UCSD-AML1 (cell line): ENCODE data around the gene NBPF6.
"Not testable (repeated sequence)": the region's sequence is repeated elsewhere in the genome, so short reads cannot be mapped to it uniquely, and the experiment has no call there.

ENCODE experiments used
- DNase-seq: peaks from one replicate; lab custom pipeline; 2025; ENCODE audit not compliant: unreplicated experiment; lab: John Stamatoyannopoulos, UW

NBPF6 gene, protein sequence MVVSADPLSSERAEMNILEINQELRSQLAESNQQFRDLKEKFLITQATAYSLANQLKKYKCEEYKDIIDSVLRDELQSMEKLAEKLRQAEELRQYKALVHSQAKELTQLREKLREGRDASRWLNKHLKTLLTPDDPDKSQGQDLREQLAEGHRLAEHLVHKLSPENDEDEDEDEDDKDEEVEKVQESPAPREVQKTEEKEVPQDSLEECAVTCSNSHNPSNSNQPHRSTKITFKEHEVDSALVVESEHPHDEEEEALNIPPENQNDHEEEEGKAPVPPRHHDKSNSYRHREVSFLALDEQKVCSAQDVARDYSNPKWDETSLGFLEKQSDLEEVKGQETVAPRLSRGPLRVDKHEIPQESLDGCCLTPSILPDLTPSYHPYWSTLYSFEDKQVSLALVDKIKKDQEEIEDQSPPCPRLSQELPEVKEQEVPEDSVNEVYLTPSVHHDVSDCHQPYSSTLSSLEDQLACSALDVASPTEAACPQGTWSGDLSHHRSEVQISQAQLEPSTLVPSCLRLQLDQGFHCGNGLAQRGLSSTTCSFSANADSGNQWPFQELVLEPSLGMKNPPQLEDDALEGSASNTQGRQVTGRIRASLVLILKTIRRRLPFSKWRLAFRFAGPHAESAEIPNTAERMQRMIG

DNA sequence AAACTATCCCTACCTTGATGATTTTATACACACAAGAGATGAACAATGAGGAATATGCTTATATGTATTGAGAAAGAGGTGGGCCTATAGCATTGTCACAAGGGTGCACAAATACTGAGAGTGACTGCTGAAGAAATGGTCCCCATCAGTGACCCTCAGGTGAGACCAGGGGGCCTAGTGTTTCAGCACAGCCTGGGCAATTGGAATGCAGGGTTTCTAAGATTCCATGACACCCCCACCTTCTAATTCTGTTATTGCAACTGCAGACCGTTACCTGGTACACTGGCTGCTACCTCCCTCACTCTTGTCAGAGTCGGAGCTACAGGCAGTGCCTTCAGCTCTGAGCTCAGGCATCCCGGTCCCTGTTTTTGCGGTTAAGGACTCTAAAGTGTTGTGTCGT is at the start of gene NBPF6:
TSS of gene NBPF6 (plus strand) at position 301 of the 400 bp plus-strand sequence. CDS start 259 bp downstream, outside the sequence.
- DNase-seq, result not testable (repeated sequence)

DNA sequence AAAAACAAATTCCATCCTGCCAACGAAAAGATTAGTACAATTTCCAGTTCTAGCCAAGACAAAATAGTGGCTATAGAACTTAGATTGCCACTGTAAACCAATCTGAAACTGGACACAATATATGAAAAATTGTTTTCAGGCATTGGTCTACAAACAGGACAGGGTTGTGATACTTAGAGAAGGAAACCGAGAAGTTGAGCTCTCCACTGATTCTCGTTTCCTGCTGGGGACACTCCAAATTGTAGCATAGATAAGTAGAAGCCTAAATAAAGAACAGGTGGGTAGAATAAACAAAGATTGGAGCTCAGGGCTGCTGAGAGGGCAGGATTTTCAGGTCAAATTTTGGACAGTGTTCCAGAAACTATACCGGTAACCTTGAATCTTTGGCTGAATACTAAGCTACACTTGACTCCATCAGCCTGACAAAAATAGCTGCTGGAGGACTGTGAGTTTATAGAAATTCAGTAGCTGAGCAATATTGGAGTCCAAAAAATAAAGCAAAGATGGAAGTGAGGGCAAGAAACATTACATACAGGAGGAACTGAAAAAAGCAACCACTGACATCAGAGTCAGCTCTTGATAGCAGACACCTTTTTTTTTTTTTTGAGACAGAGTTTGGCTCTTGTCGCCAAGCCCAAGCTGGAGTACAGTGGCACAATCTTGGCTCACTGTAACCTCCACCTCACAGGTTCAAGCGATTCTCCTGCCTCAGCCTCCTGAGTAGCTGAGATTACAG is 38.9 kb upstream of the NBPF6 start:
- not testable (repeated sequence) for DNase-seq

DNA sequence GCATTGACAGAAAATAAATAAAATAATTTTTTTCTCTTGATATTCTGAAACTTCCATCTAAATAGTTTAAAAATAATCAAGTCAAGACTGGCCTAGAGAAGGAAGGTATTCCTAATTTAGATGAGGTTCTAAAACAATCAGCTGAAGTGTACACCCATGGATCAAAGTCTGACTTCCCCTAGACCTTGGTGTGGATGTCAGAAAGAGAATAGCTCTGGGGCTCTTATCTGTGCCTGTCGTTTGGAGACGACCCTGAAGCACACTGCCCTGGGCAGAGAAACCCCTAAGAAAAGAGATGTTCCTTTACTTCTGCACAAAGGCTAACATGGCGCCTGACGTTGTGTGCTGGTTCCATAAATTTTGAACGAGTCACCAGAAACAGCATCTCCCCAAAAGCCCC is 30.0 kb upstream of the NBPF6 start:
- DNase-seq, result not testable (repeated sequence)

DNA sequence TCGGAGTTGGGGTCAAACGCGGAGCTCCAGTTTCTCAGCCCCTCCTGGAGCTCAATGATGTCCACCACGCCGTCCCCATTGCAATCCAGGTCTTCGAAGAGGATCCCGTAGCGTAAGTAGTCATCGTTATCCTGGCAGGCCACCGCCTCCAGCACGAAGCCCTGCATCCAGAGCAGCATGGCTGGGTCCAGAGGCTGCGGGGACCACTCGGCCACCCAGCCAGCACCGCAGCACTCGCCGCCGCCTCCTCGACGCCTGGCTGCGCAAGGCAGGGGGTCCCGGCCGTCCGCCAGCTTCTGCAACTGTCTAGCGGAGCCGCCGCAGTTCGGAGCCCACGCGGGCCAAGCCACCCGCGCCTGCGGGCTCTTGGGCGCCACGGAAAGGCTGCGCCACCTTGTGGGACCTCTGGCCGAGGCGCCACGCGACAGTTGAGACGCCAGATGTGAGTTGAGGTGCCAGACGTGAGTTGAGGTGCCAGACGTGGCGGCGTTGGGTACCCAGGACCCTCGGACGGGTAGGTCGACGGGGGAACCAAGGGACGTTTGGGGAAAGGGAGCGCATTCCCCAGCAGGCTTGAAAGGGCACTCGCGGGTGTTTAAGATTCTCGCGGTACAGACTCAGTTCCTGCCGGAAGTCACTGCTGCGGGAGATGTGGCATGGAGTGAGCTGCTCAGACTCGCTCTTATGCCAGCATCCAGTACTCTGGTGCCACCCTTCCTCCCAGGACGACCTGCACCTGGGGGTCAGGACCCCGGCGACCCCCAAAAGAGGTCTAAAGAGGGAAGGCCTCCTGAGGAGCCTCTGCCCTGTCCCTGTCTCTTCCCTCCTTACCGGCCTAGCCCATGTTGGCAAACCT is 28.9 kb upstream of the NBPF6 start:
- not testable (repeated sequence) for DNase-seq

DNA sequence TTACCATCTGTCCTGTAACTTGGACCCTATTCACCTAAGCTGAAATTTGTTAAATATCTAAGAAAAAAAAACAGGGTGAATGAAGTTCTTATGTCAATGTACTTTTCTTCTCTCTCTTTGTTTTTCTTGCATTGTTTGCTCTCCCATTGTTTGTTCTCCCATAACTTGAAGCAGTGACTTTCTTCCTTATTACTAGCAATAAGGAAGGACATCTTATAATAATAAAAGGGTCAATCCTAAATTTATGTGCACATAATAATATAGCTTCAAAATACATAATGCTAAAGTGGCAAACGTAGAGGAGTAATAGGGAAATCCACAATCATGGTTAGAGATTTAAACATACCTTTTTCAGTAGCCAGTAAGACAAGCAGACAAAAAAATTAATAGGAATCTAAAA is 23.3 kb upstream of the NBPF6 start:
- DNase-seq, result not testable (repeated sequence)

DNA sequence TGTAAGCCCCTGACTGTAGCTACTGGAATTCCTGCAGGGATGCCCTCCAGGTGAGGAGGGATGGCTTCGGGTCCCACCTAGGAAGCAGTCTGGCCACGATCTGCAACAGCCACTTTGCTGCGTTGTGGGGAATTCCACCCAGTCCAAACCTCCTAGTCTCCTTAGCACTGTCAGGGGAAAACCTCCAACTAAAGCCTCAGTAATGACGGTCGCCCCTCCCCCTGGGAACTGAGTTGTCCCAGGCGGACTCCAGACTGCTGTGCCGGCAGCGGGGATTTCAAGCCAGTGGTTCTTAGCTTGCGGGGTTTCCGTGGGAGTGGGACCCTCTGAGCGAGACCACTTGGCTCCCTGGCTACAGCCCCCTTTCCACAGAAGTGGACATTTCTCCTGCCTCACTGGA is 18.1 kb upstream of the NBPF6 start:
- not testable (repeated sequence) for DNase-seq

DNA sequence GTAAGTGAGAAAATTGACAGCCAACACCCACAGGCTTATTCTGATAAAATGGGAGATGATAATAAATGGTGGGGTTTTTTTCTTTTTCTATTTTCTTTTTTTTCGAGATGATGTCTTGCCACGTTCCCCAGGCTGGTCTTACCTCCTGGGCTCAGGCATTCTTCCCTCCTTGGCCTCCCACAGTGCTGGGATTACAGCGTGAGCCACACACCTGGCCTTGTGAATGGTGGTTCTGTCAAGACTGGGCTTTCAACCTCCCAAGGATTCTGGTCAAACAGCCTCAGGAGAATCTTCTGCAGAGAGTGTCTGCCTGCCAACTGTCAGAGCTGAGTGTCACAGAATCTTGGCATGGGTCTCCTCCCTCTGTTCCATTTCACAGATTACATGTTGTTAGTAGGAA is 16.7 kb upstream of the NBPF6 start:
- not testable (repeated sequence) for DNase-seq

DNA sequence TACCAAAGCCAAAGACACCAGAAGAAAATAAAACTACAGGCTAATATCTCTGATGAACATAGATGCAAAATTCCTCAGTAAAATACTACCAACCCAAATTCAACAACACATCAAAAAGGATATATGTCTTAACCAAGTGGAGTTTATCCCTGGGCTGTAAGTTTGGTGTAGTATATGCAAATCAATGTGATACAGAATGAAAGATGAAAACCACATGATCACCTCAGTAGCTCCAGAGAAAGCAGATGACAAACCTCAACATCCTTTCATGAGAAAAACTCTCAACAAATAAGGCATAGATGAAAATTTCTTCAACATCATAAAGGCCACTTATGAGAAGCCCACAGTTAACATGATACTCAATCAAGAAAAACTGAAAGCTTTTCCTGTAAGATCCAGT is 11.6 kb upstream of the NBPF6 start:
- DNase-seq, result not testable (repeated sequence)

DNA sequence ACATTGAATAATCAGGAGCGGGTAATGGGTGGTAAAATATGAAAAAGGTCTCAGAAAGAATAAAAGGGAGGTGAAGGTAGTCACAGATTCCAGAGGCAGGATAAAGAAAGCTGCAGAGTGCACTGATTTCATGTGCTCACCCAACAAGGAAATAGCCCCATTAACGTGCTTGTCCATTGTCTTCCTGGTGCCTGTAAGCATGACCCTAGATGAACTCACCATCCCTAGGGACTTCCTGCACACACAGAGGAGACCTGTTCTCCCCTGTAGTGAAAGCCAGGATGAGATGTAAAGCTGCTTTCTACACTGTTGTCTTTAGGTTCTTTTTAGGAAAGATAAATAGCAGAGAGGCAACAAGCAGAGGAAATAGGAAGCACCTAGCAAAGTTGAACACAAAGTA is 4.4 kb downstream of the NBPF6 start:
- not testable (repeated sequence) for DNase-seq

DNA sequence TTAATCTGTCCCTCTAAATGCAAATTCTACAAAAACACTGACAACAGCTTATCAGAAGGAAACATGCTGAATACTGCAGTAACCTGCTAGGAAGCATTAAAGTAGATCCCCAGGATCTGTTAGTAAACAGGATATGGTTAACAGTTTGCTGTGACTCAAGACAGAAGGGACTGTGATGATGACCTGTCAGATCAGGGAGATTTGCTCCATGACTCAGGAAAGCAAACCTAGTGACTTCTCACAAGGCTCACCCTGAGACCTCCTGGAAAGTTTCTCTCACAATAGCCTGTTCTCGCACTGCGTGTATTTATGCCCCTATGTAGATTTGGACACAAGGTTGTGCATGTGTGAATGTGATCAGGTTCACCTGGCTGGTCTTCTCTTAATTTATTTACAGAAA is 8.5 kb downstream of the NBPF6 start:
- not testable (repeated sequence) for DNase-seq

DNA sequence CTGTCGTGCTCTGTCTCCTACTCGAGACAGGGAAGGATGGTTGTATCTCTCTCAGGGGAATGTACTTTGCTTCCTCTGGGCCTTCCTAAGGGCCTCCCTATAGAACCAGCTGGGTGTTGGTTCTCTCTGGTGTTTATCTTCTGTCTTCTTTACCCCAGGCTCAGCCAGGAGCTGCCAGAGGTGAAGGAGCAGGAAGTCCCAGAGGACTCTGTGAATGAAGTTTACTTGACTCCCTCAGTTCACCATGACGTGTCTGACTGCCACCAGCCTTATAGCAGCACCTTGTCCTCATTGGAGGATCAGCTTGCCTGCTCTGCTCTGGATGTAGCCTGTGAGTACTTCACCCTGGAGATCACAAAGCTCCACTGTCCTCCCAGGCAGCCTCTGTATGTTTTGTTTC is 11.6 kb downstream of the NBPF6 start:
- not testable (repeated sequence) for DNase-seq

DNA sequence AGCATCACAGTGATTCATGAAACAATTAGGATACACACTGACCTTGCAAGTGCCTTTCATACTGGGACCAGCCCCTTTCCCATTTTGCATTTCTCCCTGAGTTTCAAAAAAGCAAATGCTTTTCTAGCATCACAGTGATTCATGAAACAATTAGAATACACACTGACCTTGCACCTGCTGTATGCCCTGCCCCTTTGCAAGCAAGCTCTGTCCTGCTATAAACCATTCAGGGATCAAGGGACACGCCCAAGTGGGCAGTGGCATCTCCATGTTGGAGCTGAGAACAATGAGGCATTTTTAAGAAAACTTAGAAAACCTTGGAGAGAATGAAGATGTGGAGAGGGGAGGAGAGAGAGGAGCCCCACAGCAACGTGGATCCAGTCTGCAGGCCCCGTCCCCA is 13.8 kb downstream of the NBPF6 start:
- not testable (repeated sequence) for DNase-seq

DNA sequence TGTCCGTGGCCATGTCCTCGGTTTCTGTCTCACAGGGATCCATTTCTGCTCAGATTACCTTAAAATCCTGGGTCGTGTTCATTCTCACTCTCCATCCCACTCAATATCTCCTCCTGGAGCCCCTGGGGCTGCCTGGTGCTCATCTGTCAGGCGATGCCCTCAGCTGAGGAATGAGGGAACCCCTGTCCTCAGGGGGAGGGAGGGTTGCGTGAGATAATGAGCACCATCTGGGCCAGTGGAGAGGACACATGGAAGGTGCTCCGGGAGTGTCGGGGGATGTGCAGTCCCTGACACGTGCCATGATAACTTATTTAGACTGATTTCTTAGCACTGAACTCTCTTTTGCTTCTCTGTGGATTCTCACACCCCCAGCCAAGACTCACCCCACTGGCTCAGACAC is 16.0 kb downstream of the NBPF6 start:
- DNase-seq, result not testable (repeated sequence)

DNA sequence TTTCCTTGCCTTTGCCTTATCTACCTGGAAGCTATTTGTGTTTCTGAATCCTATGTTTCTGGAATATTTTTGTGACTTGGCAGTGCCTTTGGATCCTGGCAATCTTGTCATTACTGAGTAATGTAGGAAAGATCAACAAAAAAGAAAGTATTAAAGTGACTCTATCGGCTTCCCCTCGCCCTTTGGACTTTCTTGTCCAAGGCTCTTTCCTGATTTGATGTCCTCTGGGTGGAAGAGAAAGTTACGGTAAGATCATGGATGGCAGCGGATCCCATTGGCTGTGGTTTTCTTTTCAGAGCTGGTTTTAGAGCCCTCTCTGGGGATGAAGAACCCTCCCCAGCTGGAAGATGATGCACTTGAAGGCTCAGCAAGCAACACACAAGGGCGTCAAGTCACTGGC is 17.0 kb downstream of the NBPF6 start:
- not testable (repeated sequence) for DNase-seq

DNA sequence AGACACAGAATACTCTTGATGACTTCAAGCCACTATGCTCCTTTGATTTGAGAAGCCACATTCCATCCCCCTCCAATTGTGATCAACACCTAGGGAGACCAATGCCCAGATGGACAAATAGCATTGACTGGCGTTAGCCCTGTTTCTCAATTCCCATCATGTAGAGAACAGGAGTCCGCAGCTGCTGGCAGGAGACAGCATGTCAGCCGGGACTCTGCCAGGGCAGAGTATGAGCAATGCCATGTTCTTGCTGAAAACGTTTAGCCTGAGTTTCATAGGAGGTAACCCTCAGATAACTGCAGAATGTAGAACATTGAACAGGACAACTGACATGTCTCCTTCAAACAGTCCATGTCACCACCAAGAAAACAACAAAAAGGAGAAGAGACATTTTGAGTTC is 20.6 kb downstream of the NBPF6 start:
- DNase-seq, result not testable (repeated sequence)

DNA sequence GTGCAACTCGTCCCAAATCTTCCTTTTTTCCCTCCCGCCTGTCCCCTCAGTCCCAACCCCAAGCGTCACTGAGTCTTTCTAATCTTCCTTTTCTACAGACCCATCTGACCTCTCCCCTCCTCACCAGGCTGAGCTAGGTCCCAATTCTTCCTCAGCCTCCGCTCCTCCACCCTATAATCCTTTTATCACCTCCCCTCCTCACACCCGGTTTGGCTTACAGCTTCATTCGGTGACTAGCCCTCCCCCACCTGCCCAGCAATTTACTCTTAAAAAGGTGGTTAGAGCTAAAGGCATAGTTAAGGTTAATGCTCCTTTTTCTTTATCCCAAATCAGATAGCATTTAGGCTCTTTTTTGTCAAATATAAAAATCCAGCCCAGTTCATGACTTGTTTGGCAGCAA is 24.4 kb downstream of the NBPF6 start:
- not testable (repeated sequence) for DNase-seq

DNA sequence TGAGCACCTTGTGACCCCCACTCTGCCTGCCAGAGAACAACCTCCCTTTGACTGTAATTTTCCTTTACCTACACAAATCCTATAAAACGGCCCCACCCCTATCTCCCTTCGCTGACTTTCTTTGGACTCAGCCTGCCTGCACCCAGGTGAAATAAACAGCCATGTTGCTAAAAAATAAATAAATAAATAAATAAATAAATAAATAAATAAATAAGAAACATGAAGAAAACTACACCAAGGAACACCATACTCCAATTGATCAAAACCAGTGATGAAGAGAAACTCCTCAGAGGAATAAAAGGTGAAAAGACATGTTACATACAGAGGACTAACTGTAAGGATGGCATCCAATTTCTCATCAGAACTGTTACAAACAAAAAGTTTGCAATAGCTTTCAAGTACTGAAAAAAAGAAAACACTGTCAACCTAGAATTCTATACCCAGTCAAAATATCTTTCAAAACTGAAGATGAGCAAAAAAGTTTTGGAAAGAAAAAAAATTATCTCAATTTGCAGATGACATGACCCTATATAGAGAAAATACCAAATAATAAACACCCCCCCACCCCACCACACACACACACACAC is 28.4 kb downstream of the NBPF6 start:
- DNase-seq, result no peak

DNA sequence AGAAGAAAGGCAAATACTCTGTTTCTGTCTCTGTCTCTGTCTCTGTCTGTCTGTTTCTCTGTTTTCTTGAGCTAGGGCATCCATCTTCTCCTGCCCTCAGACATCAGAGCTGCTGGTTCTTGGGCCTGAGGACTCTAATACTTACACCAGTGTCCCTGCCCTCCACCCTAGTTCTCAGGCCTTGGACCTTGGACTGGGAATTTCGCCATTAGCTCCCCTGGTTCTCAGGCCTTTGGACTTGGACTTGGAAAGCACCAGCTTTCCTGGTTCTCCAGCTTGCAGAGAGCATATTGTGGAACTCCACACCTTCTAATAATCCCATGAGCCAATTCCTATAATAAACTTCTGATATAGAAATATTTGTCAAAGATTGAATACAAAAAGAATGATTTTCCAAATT is 32.6 kb downstream of the NBPF6 start:
- DNase-seq, result no peak

DNA sequence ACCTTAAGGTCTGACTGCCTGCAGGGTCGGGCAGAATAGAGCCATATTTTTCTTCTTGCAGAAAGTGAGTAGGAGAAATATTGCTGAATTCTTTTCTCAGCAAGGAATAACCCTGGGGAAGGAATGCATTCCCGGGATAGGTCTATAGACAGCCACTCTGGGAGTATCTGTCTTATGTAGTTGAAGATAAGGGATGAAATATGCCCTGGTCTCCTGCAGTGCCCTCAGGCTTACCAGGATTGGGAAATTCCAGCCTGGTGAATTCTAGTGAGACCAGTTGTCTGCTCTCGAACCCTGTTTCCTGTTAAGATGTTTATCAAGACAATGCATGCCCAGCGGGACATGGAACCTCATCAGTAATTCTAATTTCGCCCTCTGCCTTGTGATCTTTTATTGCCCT is 35.8 kb downstream of the NBPF6 start:
- DNase-seq, result not testable (repeated sequence)

DNA sequence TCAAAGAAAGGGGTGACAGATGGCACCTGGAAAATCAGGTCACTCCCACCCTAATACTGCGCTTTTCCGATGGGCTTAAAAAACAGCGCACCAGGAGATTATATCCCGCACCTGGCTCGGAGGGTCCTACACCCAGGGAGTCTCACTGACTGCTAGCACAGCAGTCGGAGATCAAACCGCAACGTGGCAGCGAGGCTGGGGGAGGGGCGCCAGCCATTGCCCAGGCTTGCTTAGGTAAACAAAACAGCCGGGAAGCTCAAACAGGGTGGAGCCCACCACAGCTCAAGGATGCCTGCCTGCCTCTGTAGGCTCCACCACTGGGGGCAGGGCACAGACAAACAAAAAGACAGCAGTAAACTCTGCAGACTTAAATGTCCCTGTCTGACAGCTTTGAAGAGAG is 36.6 kb downstream of the NBPF6 start:
- not testable (repeated sequence) for DNase-seq
